SU-DHL-6 (cell line): Measurements from ENCODE around the gene ZDHHC7.

ENCODE experiments used
- H2AFZ ChIP-seq: fragments of 200-600 bp; sonication (generic); 2 replicates; pipeline ENCODE4 v1.6.1; 2014; ENCODE audit warnings: low read depth, mild to moderate bottlenecking, moderate library complexity, mixed read lengths, antibody characterized with exemption, low read length; ENCODE audit not compliant: severe bottlenecking
- H3F3A ChIP-seq: fragments of 200-600 bp; shearing (Covaris generic); 2 replicates; pipeline ENCODE4 v1.6.0; 2016; ENCODE audit warnings: antibody characterized with exemption, mild to moderate bottlenecking; ENCODE audit not compliant: insufficient read depth
- H3K27ac ChIP-seq: fragments of 200-600 bp; sonication (generic); 2 replicates; pipeline ENCODE4 v1.5.1; 2016; ENCODE audit warnings: low read depth, mild to moderate bottlenecking, low read length, moderate library complexity, mixed read lengths
- H3K27me3 ChIP-seq: fragments of 200-600 bp; sonication (generic), shearing (Covaris generic); 2 replicates; pipeline ENCODE4 v1.6.0; 2014; ENCODE audit warnings: mild to moderate bottlenecking, low read length
- H3K36me3 ChIP-seq: fragments of 200-600 bp; sonication (generic); 2 replicates; pipeline ENCODE4 v1.6.1; 2014; ENCODE audit warnings: mild to moderate bottlenecking, low read length, mixed read lengths
- H3K4me2 ChIP-seq: fragments of 300-600, 200-600 bp; shearing (Covaris generic), sonication (generic); 2 replicates; pipeline ENCODE4 v1.6.0; 2014; ENCODE audit warnings: low read length, low read depth, mild to moderate bottlenecking; ENCODE audit not compliant: poor library complexity, severe bottlenecking
- H3K4me3 ChIP-seq: fragments of 200-600 bp; sonication (generic); 2 replicates; pipeline ENCODE4 v1.5.1; 2014; ENCODE audit warnings: antibody characterized with exemption, low read length, mild to moderate bottlenecking, mixed read lengths; ENCODE audit not compliant: insufficient read depth, poor library complexity, severe bottlenecking
- H3K79me2 ChIP-seq: fragments of 200-600 bp; sonication (generic); 2 replicates; pipeline ENCODE4 v1.6.1; 2014; ENCODE audit warnings: mild to moderate bottlenecking, low read length, moderate library complexity; ENCODE audit not compliant: insufficient read depth
- H3K9ac ChIP-seq: fragments of 200-600 bp; sonication (generic); 2 replicates; pipeline ENCODE4 v1.7.0; 2014; ENCODE audit warnings: mild to moderate bottlenecking, low read length
- H3K9me2 ChIP-seq: fragments of 200-600 bp; sonication (generic); replicated peaks from 2 replicates; pipeline ENCODE4 v1.6.1; 2014; ENCODE audit warnings: low read length; ENCODE audit not compliant: insufficient read depth
- H3K9me3 ChIP-seq: fragments of 200-600 bp; sonication (generic); 2 replicates; pipeline ENCODE4 v1.6.1; 2014; ENCODE audit warnings: low read length, mixed read lengths; ENCODE audit not compliant: insufficient read depth
- H4K20me1 ChIP-seq: fragments of 200-600 bp; sonication (generic); 2 replicates; pipeline ENCODE4 v1.6.1; 2014; ENCODE audit warnings: low read depth, mild to moderate bottlenecking, antibody characterized with exemption, low read length, moderate library complexity, mixed read lengths
- CTCF ChIP-seq: fragments of 200-600 bp; sonication (generic); IDR thresholded peaks from one replicate; pipeline ENCODE4 v1.5.1; 2017; ENCODE audit warnings: antibody characterized with exemption, mild to moderate bottlenecking, low read length, moderate library complexity; ENCODE audit not compliant: insufficient read depth, poor library complexity, severe bottlenecking
- EZH2phosphoT487 ChIP-seq: fragments of 200-600 bp; sonication (generic), shearing (Covaris generic); conservative IDR thresholded peaks from 2 replicates; pipeline ENCODE4 v1.6.1; 2018; ENCODE audit warnings: mild to moderate bottlenecking, antibody characterized with exemption, low read length, moderate library complexity, mixed read lengths

ZDHHC7 gene

GRCh38 chr16:84970447-84971127 is 40.7 kb downstream of the ZDHHC7 start:
- Histone ChIP-seq H3K9me2 (no peaks in the 10 kb centered on the region), H2AFZ (no peak overlapping the region), H3K4me2 (no peak overlapping the region), H3F3A (no peaks in the 10 kb centered on the region), H3K36me3 (no peaks in the 10 kb centered on the region), H3K79me2 (no peaks in the 10 kb centered on the region), H3K4me3 (no peak overlapping the region), H3K9me3 (no peaks in the 10 kb centered on the region), H3K9ac (no peak overlapping the region), H4K20me1 (no peaks in the 10 kb centered on the region), H3K27ac (no peak overlapping the region), H3K27me3 (no peaks in the 10 kb centered on the region)
- TF ChIP-seq EZH2phosphoT487, result no peak
- TF ChIP-seq CTCF, result peak; percentile 77

GRCh38 chr16:84967828-84968227 is 43.5 kb downstream of the ZDHHC7 start:
- TF ChIP-seq EZH2phosphoT487 (no peak), CTCF (no peak)
- Histone ChIP-seq H3K79me2 (no peaks in the 10 kb centered on the region), H3K27ac (no peak overlapping the region), H3K9me2 (no peaks in the 10 kb centered on the region), H2AFZ (no peak overlapping the region), H3K4me2 (no peak overlapping the region), H3K36me3 (no peaks in the 10 kb centered on the region), H3K27me3 (no peaks in the 10 kb centered on the region), H3K9me3 (no peaks in the 10 kb centered on the region), H4K20me1 (no peaks in the 10 kb centered on the region), H3K4me3 (no peak overlapping the region), H3K9ac (no peak overlapping the region), H3F3A (no peaks in the 10 kb centered on the region)

- H3K27ac ChIP-seq, result no peak overlapping the region
- no peak overlapping the region for H3K4me3 ChIP-seq
- no peak overlapping the region for H3K4me2 ChIP-seq
- H4K20me1 ChIP-seq, result no peaks in the 10 kb centered on the region
- TF ChIP-seq EZH2phosphoT487 (no peak), CTCF (no peak)
- no peaks in the 10 kb centered on the region for H3K9me3 ChIP-seq
- H2AFZ ChIP-seq, result no peak overlapping the region
- no peaks in the 10 kb centered on the region for H3K36me3 ChIP-seq
- no peaks in the 10 kb centered on the region for H3K79me2 ChIP-seq
- H3K9ac ChIP-seq, result no peak overlapping the region
- no peaks in the 10 kb centered on the region for H3K27me3 ChIP-seq
- H3K9me2 ChIP-seq, result no peaks in the 10 kb centered on the region
- no peaks in the 10 kb centered on the region for H3F3A ChIP-seq
Observed at GRCh38 chr16:84965428-84966415, 45.6 kb downstream of the ZDHHC7 start.
